Ishikawa (cell line): ENCODE data around the gene SUZ12.

Experiments
- CEBPB ChIP-seq: IDR thresholded peaks from 2 replicates; pipeline ENCODE4 v1.6.1; 2012
- CREB1 ChIP-seq: IDR thresholded peaks from 2 replicates; pipeline ENCODE4 v1.6.1; 2012; ENCODE audit warnings: low read depth
- EGR1 ChIP-seq: IDR thresholded peaks from 2 replicates; pipeline ENCODE4 v1.6.1; 2012
- EP300 ChIP-seq: IDR thresholded peaks from 2 replicates; pipeline ENCODE4 v1.6.1; 2012; ENCODE audit warnings: borderline replicate concordance
- RAD21 ChIP-seq: IDR thresholded peaks from 2 replicates; pipeline ENCODE4 v1.6.1; 2012; ENCODE audit warnings: low read depth
- TCF12 ChIP-seq: IDR thresholded peaks from 2 replicates; pipeline ENCODE4 v1.6.1; 2012; ENCODE audit warnings: low read depth
- TEAD4 ChIP-seq: IDR thresholded peaks from 2 replicates; pipeline ENCODE4 v1.6.1; 2012
- USF1 ChIP-seq: IDR thresholded peaks from 2 replicates; pipeline ENCODE4 v1.6.1; 2012
- TF ChIP-seq, protein P1 (sequence below): IDR thresholded peaks from 2 replicates; pipeline ENCODE4 v1.6.1; 2012

The SUZ12 gene

DNA sequence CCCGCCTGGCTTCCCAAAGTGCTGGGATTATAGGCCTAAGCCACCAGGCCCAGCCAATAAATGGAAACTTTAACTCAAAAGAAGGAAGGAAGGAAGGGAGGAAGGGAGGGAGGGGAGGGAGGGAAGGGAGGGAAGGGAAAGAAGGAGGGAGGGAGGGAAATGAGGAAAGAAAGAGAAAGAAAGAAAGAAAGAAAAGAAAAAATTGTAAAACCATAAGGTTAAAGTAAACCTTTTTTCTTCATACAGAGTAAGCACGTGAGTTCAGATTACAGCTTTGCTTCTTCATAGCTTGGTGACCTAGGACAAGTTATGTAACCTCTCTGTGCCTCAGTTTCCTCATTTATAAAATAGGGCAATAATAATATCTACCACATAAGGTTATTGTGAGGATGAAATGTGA lies 96.4 kb downstream of the SUZ12 start:
- TF ChIP-seq TEAD4 (no peak), CEBPB (no peak), TCF12 (no peak), RAD21 (no peak), USF1 (no peak), EGR1 (no peak), EP300 (no peak), CREB1 (no peak)
- TF ChIP-seq, protein P1, sequence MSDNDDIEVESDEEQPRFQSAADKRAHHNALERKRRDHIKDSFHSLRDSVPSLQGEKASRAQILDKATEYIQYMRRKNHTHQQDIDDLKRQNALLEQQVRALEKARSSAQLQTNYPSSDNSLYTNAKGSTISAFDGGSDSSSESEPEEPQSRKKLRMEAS = no peak
